Endodermal cell (in vitro differentiated cells): ENCODE results near the gene BMP2K. TPM values are rescaled to one million over a fixed set of nuclear protein-coding genes. Genes with fewer than 3 reads are reported as not detected.

Experiments used
- DNase-seq: peaks from one replicate; pipeline ENCODE4 v3.0.0-alpha.2; 2017
- H3K27ac ChIP-seq: 2 replicates; pipeline ENCODE4 v1.5.1; 2013; ENCODE audit warnings: mild to moderate bottlenecking, low read depth, low read length, moderate library complexity
- H3K27me3 ChIP-seq: 2 replicates; pipeline ENCODE4 v1.6.1; 2013; ENCODE audit warnings: mild to moderate bottlenecking, low read length, moderate library complexity; ENCODE audit not compliant: insufficient read depth, control insufficient read depth, poor library complexity, severe bottlenecking
- H3K36me3 ChIP-seq: 2 replicates; pipeline ENCODE4 v1.7.0; 2013; ENCODE audit warnings: mild to moderate bottlenecking, low read length, moderate library complexity; ENCODE audit not compliant: control insufficient read depth, insufficient read depth
- H3K4me1 ChIP-seq: one replicate; pipeline ENCODE4 v1.7.0; 2013; ENCODE audit warnings: low read length; ENCODE audit not compliant: control insufficient read depth, insufficient read depth
- H3K4me3 ChIP-seq: 2 replicates; pipeline ENCODE4 v1.5.1; 2013; ENCODE audit warnings: mild to moderate bottlenecking, low read length, moderate library complexity
- H3K9ac ChIP-seq: 2 replicates; pipeline ENCODE4 v1.6.1; 2013; ENCODE audit warnings: mild to moderate bottlenecking, low read length, moderate library complexity; ENCODE audit not compliant: poor library complexity, severe bottlenecking; ENCODE audit errors: extremely low read depth
- H3K9me3 ChIP-seq: 2 replicates; pipeline ENCODE4 v1.6.1; 2013; ENCODE audit warnings: mild to moderate bottlenecking, low read length, moderate library complexity; ENCODE audit not compliant: control insufficient read depth
- H3K27ac Mint-ChIP-seq: 2 replicates; pipeline ENCODE4 v1.8.0; 2020; ENCODE audit warnings: mixed read lengths
- H3K27me3 Mint-ChIP-seq: 2 replicates; pipeline ENCODE4 v1.8.0; 2021; ENCODE audit warnings: mild to moderate bottlenecking, mixed read lengths; ENCODE audit not compliant: insufficient read depth
- H3K36me3 Mint-ChIP-seq: 2 replicates; pipeline ENCODE4 v1.8.0; 2020; ENCODE audit warnings: low read depth, mixed read lengths
- H3K4me1 Mint-ChIP-seq: 2 replicates; pipeline ENCODE4 v1.8.0; 2020; ENCODE audit warnings: mixed read lengths
- H3K4me3 Mint-ChIP-seq: 2 replicates; pipeline ENCODE4 v1.8.0; 2020; ENCODE audit warnings: mild to moderate bottlenecking, moderate library complexity, mixed read lengths
- H3K9me3 Mint-ChIP-seq: 2 replicates; pipeline ENCODE4 v1.8.0; 2020; ENCODE audit warnings: mild to moderate bottlenecking, mixed read lengths
- CTCF ChIP-seq: fragments of 200-600 bp; sonication (generic); conservative IDR thresholded peaks from 2 replicates; pipeline ENCODE4 v1.5.0; 2021; ENCODE audit warnings: antibody characterized with exemption, mild to moderate bottlenecking
- WGBS, 2 experiments: methylation state at CpG; one replicate each; pipeline versions ENCODE4 v1.1.5 to v1.1.7; 2013; ENCODE audit warnings: missing lambda C conversion rate in 2 of 2, mixed read lengths in 1 of 2; ENCODE audit not compliant: insufficient coverage in 1 of 2, insufficient read length in 1 of 2; 5-methylcytosine and 5-hydroxymethylcytosine counted together
- total RNA-seq, 2 donors: library from RNA; stranded (reverse); fragmentation: NEBNext Ultra II Directional in 1 of 2; extraction: Animal tissue kit (Norgen Biotek cat#: 25700) in 1 of 2; gene quantifications; 2 replicates in 1 of 2; 3 replicates in 1 of 2; pipeline ENCODE4 v1.2.1, GENCODE V29; 2021

BMP2K gene
- total RNA-seq, 2 donors from 2014 or later: 39.4 to 49.1 TPM

GRCh38 chr4:78737973-78738372, 38.2 kb upstream of the BMP2K start:
- no peaks in the 10 kb centered on the region for H3K27me3 ChIP-seq
- H3K9me3 ChIP-seq: no peaks in the 10 kb centered on the region
- no peaks in the 10 kb centered on the region for H3K36me3 ChIP-seq
- H3K4me1 ChIP-seq: no peaks in the 10 kb centered on the region
- Mint-ChIP-seq H3K27ac (no peak overlapping the region), H3K4me3 (no peak overlapping the region), H3K36me3 (no peaks in the 10 kb centered on the region), H3K9me3 (no peaks in the 10 kb centered on the region), H3K4me1 (peaks cover 4% of the 10 kb centered on the region), H3K27me3 (no peaks in the 10 kb centered on the region)
- WGBS, 2 experiments: 94% methylated on average over 2 of the region's 2 CpGs; no CpG with 5 or more reads in 1 of the 2 experiments
- no peak for TF ChIP-seq CTCF
- H3K9ac ChIP-seq: no peak overlapping the region
- H3K4me3 ChIP-seq: no peak overlapping the region
- no peak for DNase-seq
- no peak overlapping the region for H3K27ac ChIP-seq

GRCh38 chr4:78742300-78742699, 33.9 kb upstream of the BMP2K start:
- no peak for DNase-seq
- no peaks in the 10 kb centered on the region for H3K36me3 Mint-ChIP-seq
- H3K9me3 ChIP-seq: no peaks in the 10 kb centered on the region
- no peak overlapping the region for H3K27ac Mint-ChIP-seq
- TF ChIP-seq CTCF: no peak
- H3K4me1 Mint-ChIP-seq: peaks cover 4% of the 10 kb centered on the region
- no peak overlapping the region for H3K9ac ChIP-seq
- H3K4me1 ChIP-seq: no peaks in the 10 kb centered on the region
- H3K36me3 ChIP-seq: no peaks in the 10 kb centered on the region
- H3K4me3 Mint-ChIP-seq: no peak overlapping the region
- no peaks in the 10 kb centered on the region for H3K27me3 ChIP-seq
- H3K27ac ChIP-seq: no peak overlapping the region
- 97% methylated on average over 2 of the region's 2 CpGs; no CpG with 5 or more reads in 1 of the 2 experiments for WGBS, 2 experiments
- no peaks in the 10 kb centered on the region for H3K9me3 Mint-ChIP-seq
- H3K4me3 ChIP-seq: no peak overlapping the region
- no peaks in the 10 kb centered on the region for H3K27me3 Mint-ChIP-seq

- Mint-ChIP-seq H3K36me3 (no peaks in the 10 kb centered on the region), H3K27ac (no peak overlapping the region)
- no peak overlapping the region for H3K27ac ChIP-seq
These were observed 28.7 kb upstream of the BMP2K start for GRCh38 chr4:78747475-78747922.

More at GRCh38 chr4:78747475-78747922, 28.7 kb upstream of the BMP2K start:
- Mint-ChIP-seq H3K27me3 (no peaks in the 10 kb centered on the region), H3K4me1 (no peaks in the 10 kb centered on the region), H3K9me3 (no peaks in the 10 kb centered on the region), H3K4me3 (no peak overlapping the region)
- Histone ChIP-seq H3K27me3 (no peaks in the 10 kb centered on the region), H3K36me3 (no peaks in the 10 kb centered on the region), H3K4me1 (no peaks in the 10 kb centered on the region), H3K9me3 (no peaks in the 10 kb centered on the region), H3K4me3 (no peak overlapping the region), H3K9ac (no peak overlapping the region)
- WGBS, 2 experiments: 98 to 100% methylated on average over 1 to 3 of the region's 3 CpGs
- no peak for TF ChIP-seq CTCF
- no peak for DNase-seq
